Stimulated activated CD4-positive, alpha-beta T cell treated with anti-CD3 and anti-CD28 coated beads, Interleukin-12 subunit alpha, Interleukin-12 subunit beta, amount 100 ng/mL, for 4 hours (primary cell): ENCODE data around the gene KBTBD13.

ENCODE experiments used
- DNase-seq: peaks from one replicate; pipeline ENCODE4 v3.0.0-alpha.2; 2020

Gene KBTBD13

DNA sequence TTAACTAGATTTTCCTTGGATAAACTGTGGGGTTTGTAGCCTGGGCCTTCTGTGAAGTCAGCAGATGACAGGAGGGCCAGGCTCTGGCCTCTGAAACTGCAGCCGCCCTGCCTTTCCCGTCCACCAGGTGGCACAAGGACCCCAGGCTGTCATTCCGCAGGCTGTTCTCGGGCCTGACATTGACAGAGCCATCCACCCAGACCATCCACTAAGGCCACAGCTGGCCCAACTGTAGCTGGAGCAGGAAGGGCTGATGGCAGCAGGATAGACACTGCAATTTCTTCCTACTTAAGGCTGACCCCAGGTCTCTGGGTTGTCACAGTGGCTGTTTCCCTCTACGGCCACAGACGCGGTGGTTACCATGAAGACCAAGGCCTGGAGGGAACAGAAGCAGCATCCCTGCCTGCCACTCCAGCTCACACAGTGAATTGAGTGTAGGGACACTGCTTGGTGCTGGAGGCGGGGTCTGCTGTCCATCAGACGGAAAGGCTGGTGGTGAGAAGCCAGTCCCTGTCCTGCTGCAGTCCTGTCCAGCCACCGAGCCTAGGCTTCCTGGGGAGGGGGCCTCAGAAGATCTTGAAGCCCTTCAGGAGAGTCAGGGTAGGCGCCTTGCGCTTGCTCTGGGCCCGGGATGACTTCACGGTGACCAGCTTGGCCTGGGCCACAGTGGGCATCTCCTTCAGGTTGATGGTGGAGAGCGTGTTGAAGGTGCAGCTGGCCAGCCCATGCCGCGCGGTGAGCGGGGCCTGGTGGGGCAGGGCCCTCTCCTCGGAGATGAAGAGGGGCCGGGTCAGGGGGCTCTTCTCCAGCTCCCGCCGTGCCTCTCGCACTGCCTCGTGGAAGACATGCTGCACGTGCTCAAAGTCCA is 22.0 kb upstream of the KBTBD13 start:
- DNase-seq: peak; percentile 46

DNA sequence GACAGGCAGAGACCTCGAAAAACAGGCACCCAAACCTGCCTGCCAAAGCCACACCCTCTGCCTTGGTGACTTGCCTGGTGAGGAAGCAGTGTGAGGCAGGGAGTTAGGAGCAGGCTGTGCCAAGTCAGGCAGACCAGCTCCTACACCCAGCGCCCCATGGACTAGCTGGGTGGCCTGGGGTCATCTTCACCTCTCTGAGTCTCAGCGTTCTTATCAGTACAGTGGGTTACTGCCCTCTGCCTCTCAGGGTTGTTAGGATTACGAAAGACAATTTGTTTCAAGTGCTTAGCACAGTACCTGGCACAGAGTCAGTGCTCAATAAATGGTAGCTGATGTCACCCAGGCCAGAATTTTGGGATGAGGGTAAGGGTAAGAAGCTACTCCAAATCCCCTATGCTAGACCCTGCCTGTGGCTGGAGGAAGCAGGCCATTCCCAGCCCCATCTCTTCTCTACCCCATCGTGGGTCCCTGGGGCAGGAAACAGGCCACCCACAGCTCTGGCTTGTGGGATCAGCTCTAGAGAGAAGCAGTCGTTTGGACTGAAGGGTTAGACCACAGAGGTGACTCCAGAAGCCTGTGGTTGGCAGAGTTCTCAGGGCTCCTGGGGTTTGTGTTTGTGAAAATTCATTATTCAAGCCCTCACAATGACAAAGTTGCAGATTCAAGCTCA is 21.2 kb upstream of the KBTBD13 start:
- no peak for DNase-seq

DNA sequence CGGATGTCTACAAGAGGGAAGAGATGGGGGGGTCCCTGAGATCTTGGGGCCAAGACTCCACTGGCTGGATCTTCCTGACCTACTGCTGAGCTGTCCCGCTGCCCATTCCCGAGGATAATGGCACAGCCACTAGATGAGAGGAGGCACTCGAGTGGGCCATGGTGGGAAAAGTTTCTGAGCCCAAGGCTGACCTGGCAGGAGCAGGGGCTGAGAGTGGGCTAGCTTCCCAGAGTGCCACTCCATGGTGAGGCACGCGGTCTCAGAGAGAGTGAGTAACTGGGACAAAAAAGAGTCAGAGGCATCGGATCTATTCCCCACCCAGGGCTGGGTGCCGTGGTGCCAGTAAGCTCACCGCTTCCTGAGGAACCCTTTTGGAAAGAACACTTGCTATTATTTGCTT is 20.4 kb upstream of the KBTBD13 start:
- no peak for DNase-seq

DNA sequence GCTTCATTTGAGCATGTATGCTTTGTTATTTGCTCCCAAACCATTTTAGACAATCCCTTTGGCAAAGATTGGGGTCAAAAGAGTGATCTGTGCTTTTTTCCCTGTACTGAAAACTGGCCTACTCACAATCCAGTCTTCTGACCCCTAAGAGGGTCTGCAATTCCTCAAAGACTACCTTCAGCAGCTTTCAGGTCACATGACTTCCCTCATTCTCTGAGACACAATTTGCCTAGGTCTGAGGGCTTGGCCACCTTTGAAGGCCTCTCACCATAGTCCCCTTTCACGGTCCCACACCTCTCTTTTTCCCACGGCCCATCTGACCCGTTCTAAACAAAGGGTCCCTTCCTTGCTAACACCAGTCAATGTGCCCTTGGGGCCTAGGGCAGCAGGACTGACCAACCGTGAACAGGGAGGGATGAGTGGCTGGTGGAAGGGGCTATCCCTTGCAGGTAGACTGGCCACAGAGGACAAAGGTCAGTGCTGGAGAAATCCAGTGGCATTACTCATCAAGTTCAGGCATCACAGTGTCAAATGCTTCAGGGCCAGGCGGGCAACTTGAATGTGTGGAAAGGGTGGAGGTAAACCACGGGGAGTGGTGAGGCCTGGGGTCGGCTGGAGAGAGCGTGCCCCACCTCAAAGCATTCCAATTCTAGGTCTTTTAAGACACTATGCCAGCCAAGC is 19.5 kb upstream of the KBTBD13 start:
- no peak for DNase-seq

DNA sequence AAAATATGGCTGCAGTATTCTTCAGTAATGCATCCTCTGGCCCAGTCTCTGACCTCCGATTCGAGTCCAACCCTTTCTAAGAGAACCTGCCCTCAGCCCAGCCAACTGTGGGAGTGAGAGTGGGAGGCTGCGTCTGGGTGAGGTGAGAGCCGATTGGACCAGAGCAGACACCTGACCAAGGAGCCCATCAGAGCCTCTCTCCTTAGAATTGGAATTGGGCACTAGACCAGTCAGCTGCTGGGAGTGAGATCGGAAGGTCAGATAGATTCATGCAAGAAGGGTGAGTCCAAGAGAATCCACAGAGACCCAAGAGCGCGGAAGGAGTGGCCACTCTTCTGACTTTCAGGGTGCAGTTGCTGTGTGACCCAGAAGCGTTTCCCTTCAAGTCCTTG is 19.0 kb upstream of the KBTBD13 start:
- no peak for DNase-seq

DNA sequence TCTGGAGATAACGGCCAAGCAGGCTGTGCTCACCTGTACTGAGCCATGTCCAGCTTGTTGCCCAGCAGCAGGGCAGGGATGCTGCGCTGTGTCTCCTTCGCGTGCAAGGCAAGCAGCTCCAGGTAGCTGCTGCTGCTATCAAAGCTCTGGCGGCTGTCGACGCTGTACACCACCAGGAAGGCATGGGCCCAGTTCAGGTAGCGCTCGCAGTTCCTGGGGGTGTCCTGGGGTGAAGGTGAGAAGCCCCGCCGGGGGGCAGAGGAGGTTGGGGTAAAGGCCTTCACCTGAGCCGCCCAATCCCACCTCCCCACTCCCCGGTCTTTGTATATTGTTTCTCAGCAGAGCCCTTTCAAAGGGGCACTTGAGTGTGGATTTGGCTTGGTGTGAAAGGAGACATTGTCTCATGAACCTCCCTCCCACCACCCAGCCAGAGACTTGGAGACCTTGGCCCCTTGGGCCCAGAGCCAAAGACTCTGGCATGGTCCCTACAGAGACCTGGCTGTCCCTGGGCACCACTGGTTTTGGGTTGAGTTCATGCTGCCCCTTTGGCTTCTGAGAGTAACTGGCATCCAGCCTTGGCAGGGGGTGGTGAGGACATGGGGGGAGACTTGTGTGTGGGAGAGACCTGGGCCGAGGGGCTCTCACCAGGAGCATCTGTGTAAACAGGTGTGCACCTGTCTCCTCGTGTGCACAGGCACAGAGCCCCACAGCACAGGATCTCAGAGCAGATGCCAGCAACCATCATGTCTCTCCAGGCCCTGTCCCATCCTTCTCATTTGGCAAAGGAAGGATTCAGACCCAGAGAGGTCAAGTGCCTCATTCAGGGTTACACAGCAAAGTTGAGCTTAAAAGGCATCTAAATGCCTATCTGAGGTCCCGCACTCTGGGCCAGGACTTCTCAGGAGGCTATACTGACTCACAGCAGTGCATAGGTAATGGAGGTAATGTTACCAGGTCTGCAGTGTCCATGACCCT is 17.9 kb upstream of the KBTBD13 start:
- DNase-seq: no peak

DNA sequence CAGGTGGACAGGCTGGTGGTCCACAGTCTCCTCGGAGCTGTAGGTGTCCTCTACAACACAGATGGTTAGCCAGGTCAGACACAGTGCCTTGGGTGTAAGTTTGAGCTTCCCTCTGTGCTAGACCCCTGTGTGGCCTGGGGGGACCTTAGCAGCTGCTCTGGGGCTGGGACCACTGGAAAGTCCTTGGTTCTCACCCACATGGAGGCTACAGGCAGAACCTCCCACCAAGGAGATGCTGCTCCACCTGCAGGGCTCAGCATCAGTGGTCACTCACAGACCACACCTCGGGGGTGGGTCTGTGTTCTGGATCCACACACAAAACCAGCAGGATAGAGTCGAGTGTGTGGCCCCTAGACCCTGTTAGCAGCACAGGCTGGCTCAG is 17.2 kb upstream of the KBTBD13 start:
- DNase-seq: no peak

DNA sequence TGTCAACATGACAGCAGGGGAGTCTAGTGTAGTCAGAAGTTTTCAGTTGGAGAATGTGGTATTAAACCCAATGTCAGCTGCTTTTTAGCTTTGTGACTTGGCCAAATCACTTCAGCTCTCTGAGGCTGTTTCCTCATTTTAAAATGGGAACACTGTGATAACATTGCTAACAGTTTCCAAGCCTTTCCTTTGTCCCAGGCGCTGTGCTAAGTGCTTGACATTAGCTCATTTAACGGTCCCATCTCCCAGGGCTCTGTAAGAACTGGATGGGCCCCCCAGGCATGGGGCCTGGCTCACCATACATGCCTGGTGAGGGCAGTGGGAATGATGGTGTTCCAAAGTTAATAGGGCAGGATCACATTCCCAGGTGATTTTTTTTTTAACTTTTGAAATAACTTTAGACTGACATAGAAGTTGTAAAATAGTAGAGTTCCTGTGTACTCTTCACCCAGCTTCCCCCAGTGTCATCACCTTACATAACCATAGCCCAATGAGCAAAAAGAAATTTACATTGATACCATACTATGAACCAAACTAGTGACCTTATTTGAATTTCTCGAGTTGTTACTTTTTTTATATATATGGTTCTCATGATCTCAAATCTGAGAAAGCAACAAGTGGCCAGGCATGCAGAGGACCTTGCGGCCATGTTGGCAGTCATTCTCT is 16.5 kb upstream of the KBTBD13 start:
- DNase-seq: no peak

DNA sequence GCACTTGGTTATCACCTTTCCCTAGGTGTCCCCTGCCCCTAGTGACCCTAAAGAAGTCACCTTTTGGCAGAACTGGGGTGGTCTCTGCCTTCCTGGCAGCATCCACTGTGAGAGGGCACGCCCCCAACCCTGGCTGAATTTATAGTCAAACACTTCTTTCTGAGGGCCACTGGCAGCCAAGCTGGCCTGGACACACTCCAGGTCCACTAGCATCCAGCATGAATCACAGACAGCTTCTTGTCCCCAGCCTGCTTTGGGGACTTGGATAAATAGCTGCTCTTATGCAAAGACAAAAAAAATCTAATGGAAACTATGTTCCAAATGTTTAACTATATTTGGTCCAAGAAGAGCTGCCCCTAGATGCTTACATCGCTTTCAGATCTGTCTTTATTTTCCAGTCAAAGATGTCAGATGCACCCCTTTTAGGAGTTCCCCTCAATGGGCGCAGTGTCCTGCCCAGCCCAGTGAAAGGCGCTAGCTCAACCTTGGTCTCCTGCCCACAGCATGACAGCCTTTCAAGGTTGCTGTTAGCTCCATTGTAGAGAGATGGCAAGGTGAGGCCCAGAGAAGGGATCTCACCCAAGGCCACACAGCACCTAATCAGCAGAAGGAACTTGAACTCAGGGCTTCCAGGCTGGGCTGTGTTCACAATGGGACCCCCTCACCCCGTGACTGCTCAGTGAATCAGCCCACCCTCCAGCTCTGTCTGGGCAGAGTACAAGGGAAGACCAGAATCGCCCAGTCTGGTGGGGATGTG is 15.7 kb upstream of the KBTBD13 start:
- no peak for DNase-seq

DNA sequence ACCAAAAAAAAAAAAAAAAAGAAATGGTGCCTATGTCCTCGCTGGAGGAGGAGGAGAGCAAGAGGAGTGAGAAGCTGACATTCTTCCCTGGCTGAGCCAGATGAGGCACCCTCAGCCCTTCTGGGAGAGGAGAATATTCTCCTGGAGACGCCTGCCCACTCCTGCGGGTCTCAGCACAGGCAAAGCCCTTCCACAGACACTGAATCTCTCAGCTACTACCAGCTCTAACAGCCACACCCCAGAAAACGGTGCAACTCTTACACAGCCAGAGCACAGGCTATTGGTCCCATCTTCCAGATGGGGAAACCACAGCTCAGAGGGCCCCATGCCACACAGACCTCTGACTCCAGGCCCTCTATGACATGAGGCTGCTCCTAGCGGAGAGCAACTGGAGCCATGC is 14.5 kb upstream of the KBTBD13 start:
- no peak for DNase-seq

DNA sequence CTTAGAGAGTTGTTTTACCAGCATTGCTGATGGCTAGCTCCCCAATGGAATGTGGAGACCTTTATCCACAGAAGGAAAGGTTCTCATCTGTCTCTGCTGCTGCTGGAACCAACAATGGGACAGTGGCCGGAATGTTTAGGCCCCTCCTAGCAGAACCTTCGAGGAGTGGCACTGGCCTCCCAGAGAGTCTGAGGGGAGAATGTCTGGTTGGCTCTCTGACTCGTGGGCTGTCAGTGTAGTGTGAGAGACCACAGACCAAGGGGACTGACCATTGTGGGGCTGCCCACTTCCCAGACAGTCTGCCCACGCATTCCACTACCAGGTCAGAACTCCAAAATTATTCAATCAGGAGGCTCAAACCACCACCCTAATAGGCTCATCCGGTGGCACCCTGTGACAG is 13.8 kb upstream of the KBTBD13 start:
- DNase-seq: no peak

DNA sequence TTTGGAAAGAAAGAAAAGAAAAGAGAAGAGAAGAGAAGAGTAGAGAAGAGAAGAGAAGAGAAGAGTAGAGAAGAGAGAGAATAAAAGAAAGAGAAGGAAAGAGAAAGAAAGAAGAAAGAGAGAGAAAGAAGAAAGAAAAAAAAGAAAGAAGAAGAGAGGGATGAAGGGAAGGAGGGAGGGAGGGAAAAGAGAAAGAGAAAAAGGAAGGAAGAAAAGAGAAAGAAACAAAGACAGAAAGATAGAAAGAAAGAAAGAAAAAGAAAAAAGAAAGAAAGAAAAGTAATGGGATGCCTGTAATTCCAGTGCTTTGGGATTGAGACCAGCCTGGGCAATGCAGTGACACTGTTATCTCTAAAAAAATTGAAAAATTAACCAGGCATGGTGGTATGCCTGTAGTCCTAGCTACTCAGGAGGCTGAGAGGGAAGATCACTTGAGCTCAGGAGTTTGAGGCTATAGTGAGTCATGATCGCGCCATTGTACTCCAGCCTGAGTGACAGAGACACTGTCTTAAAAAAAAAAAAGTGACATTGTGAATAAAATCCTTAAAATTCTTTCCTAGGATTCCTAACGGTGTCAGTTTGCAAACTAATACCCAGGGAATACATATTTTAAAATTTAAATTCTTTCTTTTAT is 10.4 kb upstream of the KBTBD13 start:
- no peak for DNase-seq

DNA sequence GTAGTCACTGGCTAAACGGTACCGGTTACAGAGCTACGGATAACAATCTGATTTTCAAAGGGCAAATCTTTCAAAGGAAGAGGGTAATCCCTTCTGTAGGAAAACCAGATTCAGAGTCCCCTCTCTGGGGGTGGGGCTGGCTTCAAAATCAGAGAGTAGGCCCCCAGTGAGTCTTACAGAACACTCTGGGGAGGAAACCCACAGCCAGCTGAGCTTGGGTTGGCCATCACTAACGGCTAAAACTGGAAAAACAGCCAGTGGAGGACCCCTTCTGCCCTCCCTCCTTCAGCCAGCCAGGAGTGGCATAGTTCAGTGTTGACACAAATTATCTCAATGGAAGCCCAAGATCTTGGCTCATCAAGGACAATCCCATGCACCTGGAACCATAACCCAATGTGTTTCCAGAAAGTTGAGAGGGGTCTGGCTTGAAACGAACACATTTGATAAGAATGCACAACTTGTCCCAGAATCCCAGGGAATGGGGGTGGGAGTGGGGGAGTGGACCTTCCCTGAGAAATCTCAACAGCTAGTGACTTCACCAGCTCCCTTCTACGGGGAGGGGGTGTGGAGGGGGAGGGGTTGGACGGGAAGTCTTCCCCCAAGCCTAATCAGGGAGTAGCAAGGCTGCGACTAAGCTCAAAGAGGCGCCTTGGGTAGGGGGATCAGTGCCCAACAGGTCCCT is 9.8 kb upstream of the KBTBD13 start:
- no peak for DNase-seq

DNA sequence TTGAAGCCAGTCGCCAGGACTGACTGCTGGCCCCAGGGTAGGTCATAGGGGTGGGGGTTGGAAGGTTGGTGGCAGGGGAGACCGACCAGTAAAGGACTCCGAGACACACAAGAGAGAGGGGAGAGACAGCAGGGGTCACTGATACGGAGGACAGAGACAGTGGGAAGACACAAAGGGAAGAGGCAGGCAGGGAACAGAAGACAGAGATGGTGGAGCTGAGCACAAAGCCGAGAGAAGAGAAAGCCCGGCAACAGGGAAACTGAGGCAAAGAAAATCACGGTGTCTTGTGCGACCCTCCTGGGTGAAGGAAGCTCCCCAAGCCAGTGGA is 9.3 kb upstream of the KBTBD13 start:
- no peak for DNase-seq

DNA sequence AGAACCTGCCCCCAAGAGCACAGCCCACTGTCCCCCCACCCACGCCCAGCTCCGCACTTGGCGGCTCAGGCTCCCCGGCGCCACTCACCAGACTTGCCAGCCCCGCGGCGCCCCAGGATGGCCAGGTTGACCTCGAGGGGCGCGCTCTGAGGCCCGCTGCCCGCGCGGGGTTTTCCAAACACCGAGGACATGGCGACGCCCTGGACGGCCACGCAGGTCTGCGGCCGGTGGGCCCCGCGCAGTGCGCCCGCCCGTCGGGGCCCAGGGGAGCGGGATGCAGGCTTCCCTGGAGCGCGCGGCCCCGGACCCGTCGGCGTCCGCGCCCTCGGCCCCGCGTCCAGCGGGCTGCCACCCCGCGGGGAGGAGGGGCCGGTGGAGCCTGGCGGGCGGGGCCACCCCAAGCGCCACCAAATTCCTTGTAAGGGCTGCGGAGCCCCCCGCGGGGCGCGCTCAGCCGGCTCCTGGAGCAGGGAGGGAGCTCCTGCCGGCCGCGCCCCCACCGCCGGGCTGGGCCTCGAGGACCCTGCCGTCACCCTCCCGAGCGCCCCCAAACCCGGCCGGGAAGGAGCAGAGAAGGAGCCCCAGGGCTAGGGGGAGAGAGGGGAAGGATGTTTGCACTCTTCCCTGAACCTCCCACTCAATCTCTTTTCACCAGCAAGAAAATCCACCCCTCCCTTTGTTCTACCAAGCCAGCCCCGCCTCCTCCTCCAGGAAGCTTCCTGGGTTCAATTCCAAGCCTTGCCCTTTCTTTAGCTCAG is 8.7 kb upstream of the KBTBD13 start, which contains the start of gene RASL12:
Gene RASL12, minus strand, starts transcription at position 347 of the 758 bp plus-strand sequence. Its CDS starts 156 bp downstream, at position 191.
- no peak for DNase-seq

DNA sequence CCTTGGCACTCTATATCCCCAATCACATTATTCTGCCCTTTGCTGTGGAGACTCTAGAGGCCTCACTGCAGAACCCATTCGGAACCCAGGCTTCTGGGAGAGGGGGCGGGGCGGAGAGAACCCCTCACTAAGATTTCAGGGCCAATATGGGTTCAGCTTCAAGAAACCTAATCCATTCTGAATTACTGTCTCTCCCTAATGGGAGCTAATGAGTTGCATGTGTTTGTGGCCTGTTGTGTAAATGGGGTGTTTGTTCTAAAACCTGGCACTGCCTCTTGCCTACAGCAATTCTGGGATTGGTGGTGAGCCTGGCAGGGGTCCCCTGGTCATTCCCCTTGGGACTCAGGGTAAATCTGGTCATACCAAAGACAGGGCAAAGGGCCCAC is 8.2 kb upstream of the KBTBD13 start:
- no peak for DNase-seq

DNA sequence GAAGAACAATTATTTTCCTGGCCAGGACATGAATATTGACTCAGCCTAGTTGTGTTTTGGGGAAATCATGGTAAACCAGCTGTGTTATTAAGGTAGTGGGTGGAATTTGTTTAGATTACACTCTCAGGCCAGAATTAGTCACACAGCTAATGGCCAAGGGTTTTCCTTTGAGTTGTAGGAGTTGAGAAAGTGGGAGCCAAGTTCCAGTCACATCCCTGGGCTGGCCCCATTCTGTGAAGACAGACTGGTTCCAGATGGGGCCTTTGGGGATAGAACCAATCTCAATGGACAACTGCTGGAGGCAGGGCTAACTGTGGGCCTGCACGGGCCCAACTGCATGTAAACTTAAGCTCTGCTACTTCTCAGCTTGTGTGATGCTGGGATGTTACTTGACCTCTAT is 7.4 kb upstream of the KBTBD13 start:
- no peak for DNase-seq

DNA sequence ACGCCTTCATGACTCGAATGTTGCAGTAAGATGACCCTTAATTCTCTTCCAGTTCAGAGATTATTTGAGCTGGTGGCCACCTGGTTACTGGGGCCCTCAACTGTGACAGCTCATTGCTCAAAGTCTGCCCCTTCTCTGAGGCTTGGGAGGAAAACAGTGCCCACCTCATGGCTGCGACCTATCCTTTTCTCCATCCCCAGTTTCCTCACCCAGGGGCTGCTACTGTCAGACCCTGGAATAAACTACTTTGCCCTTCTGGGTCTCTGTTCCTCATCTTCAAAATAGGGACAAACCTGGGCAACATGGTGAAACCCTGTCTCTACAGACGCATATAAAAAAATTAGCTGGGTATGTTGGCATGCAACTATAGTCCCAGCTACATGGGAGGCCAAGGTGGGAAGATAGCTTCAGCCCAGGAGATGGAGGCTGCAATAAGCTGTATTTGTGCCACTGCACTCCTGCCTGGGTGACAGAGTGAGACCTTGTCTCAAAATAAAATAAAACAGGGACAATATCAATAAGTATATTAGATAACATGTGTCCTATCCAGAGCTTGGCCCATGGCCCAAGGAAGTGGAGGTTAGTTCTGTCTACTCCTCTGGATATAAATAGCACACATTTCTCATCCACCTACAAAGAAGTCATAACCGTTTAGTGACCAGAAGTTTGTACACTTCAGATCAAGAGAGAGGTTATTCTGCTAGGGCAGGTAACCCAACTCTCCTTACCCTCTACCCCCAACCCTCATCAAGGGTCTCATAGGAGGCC is 6.6 kb upstream of the KBTBD13 start:
- DNase-seq: no peak

DNA sequence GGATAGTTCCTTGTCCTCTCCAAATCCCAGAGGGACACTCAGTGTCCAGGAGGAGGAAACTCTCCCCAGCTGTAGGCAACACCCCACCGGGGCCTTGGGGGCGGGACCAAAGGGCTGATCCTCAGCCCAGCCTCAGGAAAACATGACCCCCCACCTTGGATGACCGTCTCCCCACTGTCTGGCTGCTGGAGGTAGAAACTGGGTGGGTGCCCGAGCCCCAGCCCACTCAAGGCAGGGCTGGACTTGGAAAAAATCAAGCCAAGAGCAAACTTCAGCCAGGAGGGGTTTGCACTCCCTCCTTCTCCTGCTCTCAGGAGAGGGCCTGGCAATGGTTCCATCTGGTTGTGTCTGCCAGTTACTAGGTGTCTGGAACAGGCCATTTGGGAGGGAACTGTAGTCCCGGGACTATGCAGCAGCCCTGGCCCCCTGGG is 5.2 kb upstream of the KBTBD13 start:
- DNase-seq: no peak
